Upper lobe of left lung (tissue), 6 donors: ENCODE data around the gene SLC38A3. TPM values are rescaled to one million over a fixed set of nuclear protein-coding genes. Genes with fewer than 3 reads are reported as not detected.
"Not testable (repeated sequence)": the region's sequence is repeated elsewhere in the genome, so short reads cannot be mapped to it uniquely, and the experiment has no call there.

Source experiments
- ATAC-seq, 2 donors: fragments of 200-7000 bp; cut with Tn5 transposase; one replicate each; pipeline ENCODE4 v1.9.1; 2022; ENCODE audit warnings: mild to moderate bottlenecking in 2 of 2, moderate library complexity in 2 of 2; ENCODE audit not compliant: low FRiP score in 2 of 2
- DNase-seq, 2 donors: peaks; one replicate each; pipeline ENCODE4 v3.0.0-alpha.2; 2019 to 2020
- H3K27ac ChIP-seq, 4 donors: fragments of 200-600 bp; sonication (generic); one replicate each; pipeline ENCODE4 v1.5.1; 2016 to 2019
- H3K27me3 ChIP-seq, 4 donors: fragments of 200-600 bp; sonication (generic); one replicate each; pipeline ENCODE4 v1.5.1; 2017 to 2019
- H3K36me3 ChIP-seq, 4 donors: fragments of 200-600 bp; sonication (generic); one replicate each; pipeline ENCODE4 v1.5.1; 2016 to 2019
- H3K4me1 ChIP-seq, 4 donors: fragments of 200-600 bp; sonication (generic); one replicate each; pipeline ENCODE4 v1.5.1; 2018 to 2019
- H3K4me3 ChIP-seq, 4 donors: fragments of 200-600 bp; sonication (generic); one replicate each; pipeline ENCODE4 v1.5.1; 2017 to 2019; ENCODE audit warnings: mild to moderate bottlenecking in 2 of 4, moderate library complexity in 1 of 4
- H3K9me3 ChIP-seq, 4 donors: fragments of 200-600 bp; sonication (generic); one replicate each; pipeline ENCODE4 v1.5.1; 2018 to 2019
- EP300 ChIP-seq, 4 donors: sonication (generic); formaldehyde crosslinking; IDR thresholded peaks; one replicate each; pipeline ENCODE4 v1.5.1; 2017; ENCODE audit warnings: antibody characterized with exemption in 4 of 4, control low read depth in 2 of 4
- POLR2A ChIP-seq, 4 donors: fragments of 450-650 bp; IDR thresholded peaks; one replicate each; pipeline ENCODE4 v1.5.1; 2016 to 2017; ENCODE audit warnings: antibody characterized with exemption in 4 of 4, mild to moderate bottlenecking in 2 of 4
- POLR2AphosphoS5 ChIP-seq, 2 donors: sonication (generic); formaldehyde crosslinking; IDR thresholded peaks; one replicate each; pipeline ENCODE4 v1.5.1; 2017; ENCODE audit warnings: antibody characterized with exemption in 2 of 2
- WGBS, 2 donors: methylation state at CpG; one replicate each; pipeline ENCODE4 v1.1.5; 2017 to 2018; 5-methylcytosine and 5-hydroxymethylcytosine counted together
- total RNA-seq, 6 donors: library from RNA; depleted of rRNA in 4 of 6; stranded (reverse); fragments of >200 nt in 4 of 6; gene quantifications; one replicate each; pipeline versions ENCODE4 v1.1.0 to v1.2.1, GENCODE V29; 2016 to 2021
- TF ChIP-seq, protein P1 (sequence below), 6 experiments: fragments of 450-650 bp in 4 of 6; fragments of 200-600 bp in 2 of 6; sonication (generic) in 2 of 6; IDR thresholded peaks; one replicate each; pipeline ENCODE4 v1.5.1; 2016 to 2019; ENCODE audit warnings: antibody characterized with exemption in 6 of 6
- donor health status: DM: no; HTN: no; CAD: no; lungs with moderate emphysema.
- donor health status: DM: no; HTN: yes; CAD: no; lungs with severe emphysema.

The SLC38A3 gene
- total RNA-seq, 6 donors from 2014 or later, result 0.15 to 0.17 TPM; not detected in 4

- no peak for DNase-seq
- peaks cover 3 to 5% (median 4%) of the 10 kb centered on the region in 4 donors for H3K4me1 ChIP-seq
Observed at GRCh38 chr3:50210510-50211367, 5.7 kb downstream of the SLC38A3 start.

GRCh38 chr3:50211368-50211717 is 6.3 kb downstream of the SLC38A3 start:
- not testable (repeated sequence) for H3K27me3 ChIP-seq, H3K4me1 ChIP-seq
- WGBS, 2 donors, result 93 to 94% methylated on average over 5 of the region's 5 CpGs

More at GRCh38 chr3:50210510-50211367, 5.7 kb downstream of the SLC38A3 start:
- H3K4me3 ChIP-seq, result no peak overlapping the region
- TF ChIP-seq, protein P1, sequence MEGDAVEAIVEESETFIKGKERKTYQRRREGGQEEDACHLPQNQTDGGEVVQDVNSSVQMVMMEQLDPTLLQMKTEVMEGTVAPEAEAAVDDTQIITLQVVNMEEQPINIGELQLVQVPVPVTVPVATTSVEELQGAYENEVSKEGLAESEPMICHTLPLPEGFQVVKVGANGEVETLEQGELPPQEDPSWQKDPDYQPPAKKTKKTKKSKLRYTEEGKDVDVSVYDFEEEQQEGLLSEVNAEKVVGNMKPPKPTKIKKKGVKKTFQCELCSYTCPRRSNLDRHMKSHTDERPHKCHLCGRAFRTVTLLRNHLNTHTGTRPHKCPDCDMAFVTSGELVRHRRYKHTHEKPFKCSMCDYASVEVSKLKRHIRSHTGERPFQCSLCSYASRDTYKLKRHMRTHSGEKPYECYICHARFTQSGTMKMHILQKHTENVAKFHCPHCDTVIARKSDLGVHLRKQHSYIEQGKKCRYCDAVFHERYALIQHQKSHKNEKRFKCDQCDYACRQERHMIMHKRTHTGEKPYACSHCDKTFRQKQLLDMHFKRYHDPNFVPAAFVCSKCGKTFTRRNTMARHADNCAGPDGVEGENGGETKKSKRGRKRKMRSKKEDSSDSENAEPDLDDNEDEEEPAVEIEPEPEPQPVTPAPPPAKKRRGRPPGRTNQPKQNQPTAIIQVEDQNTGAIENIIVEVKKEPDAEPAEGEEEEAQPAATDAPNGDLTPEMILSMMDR (IDR thresholded peaks at IDR 0.05), result no peak
- TF ChIP-seq POLR2AphosphoS5 (IDR thresholded peaks at IDR 0.05) (no peak), POLR2A (IDR thresholded peaks at IDR 0.05) (no peak), EP300 (IDR thresholded peaks at IDR 0.05) (no peak)
- 82 to 86% methylated on average over 7 to 13 of the region's 13 CpGs for WGBS, 2 donors
- no peak overlapping the region for H3K27ac ChIP-seq
- H3K36me3 ChIP-seq, result no peaks in the 10 kb centered on the region
- no peaks in the 10 kb centered on the region for H3K9me3 ChIP-seq
- H3K27me3 ChIP-seq, result peaks cover 0 to 11% (median 1%) of the 10 kb centered on the region in 4 donors
- ATAC-seq, result no peak

DNA sequence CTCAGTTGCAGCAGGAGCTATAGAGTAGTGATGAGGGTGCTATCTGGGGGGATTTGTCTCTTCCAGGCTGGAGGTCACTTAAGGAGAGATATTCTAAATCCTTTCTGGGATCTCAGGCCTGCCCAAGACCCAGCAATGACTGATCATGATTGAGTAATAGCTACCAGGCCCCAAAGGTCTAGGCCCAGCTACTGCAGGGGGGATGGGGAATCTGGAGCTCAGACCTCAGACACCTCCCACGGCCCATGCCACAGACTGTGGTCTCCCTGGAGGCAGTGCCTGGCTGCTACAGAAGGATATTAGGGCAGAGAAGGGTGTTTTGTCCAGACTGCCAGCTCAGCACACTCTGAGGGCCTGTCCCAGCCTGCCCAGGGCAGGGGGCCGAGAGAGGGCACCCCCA is 6.9 kb downstream of the SLC38A3 start:
- H3K27ac ChIP-seq, result no peak overlapping the region
- DNase-seq (no peak), ATAC-seq (no peak)
- H3K9me3 ChIP-seq, result no peaks in the 10 kb centered on the region
- no peaks in the 10 kb centered on the region for H3K4me1 ChIP-seq
- no peaks in the 10 kb centered on the region for H3K36me3 ChIP-seq
- 82 to 86% methylated on average over 1 to 2 of the region's 2 CpGs for WGBS, 2 donors
- no peak for TF ChIP-seq EP300 (IDR thresholded peaks at IDR 0.05)
- no peak for TF ChIP-seq POLR2AphosphoS5 (IDR thresholded peaks at IDR 0.05)
- TF ChIP-seq, protein P1 (IDR thresholded peaks at IDR 0.05), result no peak
- TF ChIP-seq POLR2A (IDR thresholded peaks at IDR 0.05), result no peak
- H3K4me3 ChIP-seq, result no peak overlapping the region
- no peaks in the 10 kb centered on the region for H3K27me3 ChIP-seq

More at GRCh38 chr3:50211368-50211717, 6.3 kb downstream of the SLC38A3 start:
- H3K36me3 ChIP-seq, H3K4me3 ChIP-seq, H3K27ac ChIP-seq, DNase-seq, H3K9me3 ChIP-seq, ATAC-seq: not testable (repeated sequence)

- Histone ChIP-seq H3K27me3 (no peaks in the 10 kb centered on the region), H3K27ac (no peak overlapping the region), H3K36me3 (no peaks in the 10 kb centered on the region), H3K4me3 (no peak overlapping the region), H3K4me1 (no peaks in the 10 kb centered on the region), H3K9me3 (no peaks in the 10 kb centered on the region)
- DNase-seq (no peak), ATAC-seq (no peak)
- WGBS, 2 donors, result 70 to 97% methylated on average over 2 to 3 of the region's 4 CpGs
- TF ChIP-seq EP300 (IDR thresholded peaks at IDR 0.05) (no peak), POLR2A (IDR thresholded peaks at IDR 0.05) (no peak), POLR2AphosphoS5 (IDR thresholded peaks at IDR 0.05) (no peak)
- TF ChIP-seq, protein P1 (IDR thresholded peaks at IDR 0.05), result no peak
Observed at GRCh38 chr3:50212502-50212901, 7.4 kb downstream of the SLC38A3 start.

DNA sequence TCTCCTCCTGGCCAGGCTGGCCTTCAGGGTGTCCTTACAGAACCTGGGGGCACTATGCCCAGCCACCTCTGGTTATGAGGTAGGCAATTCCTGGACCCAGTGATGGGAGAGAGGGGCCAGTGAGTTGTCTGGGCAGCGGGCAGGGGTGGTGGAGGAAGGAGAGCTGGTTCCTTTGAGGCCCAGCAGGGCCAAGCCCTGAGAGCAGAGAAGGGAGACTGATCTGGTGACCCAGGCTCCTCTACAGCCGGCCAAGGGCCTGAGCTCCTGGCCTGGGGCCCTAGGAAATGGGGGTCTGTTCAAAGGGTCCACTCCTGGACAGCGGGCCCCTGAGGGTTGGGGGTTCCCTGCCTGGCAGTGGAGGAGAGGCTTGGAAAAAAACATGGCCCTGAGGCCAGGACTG is 7.9 kb downstream of the SLC38A3 start:
- Histone ChIP-seq H3K27me3 (no peaks in the 10 kb centered on the region), H3K27ac (no peak overlapping the region), H3K4me1 (no peaks in the 10 kb centered on the region), H3K36me3 (no peaks in the 10 kb centered on the region), H3K4me3 (no peak overlapping the region), H3K9me3 (no peaks in the 10 kb centered on the region)
- TF ChIP-seq EP300 (IDR thresholded peaks at IDR 0.05), result no peak
- no peak for TF ChIP-seq POLR2A (IDR thresholded peaks at IDR 0.05)
- TF ChIP-seq POLR2AphosphoS5 (IDR thresholded peaks at IDR 0.05), result no peak
- TF ChIP-seq, protein P1 (IDR thresholded peaks at IDR 0.05), result no peak
- 88 to 89% methylated on average over 3 of the region's 3 CpGs for WGBS, 2 donors
- DNase-seq (no peak), ATAC-seq (no peak)
